Progenitor cell of endocrine pancreas (in vitro differentiated cells): Measurements from ENCODE around the gene MLXIPL. TPM values are rescaled to one million over a fixed set of nuclear protein-coding genes. Genes with fewer than 3 reads are reported as not detected.
"Not testable (repeated sequence)": the region's sequence is repeated elsewhere in the genome, so short reads cannot be mapped to it uniquely, and the experiment has no call there.

Experiments used
- DNase-seq: peaks from one replicate; pipeline ENCODE4 v3.0.0; 2021; ENCODE audit warnings: low spot score; ENCODE audit not compliant: unreplicated experiment
- H3K27ac Mint-ChIP-seq: 2 replicates; pipeline ENCODE4 v1.8.0; 2021; ENCODE audit warnings: mild to moderate bottlenecking, moderate library complexity, mixed read lengths
- H3K27me3 Mint-ChIP-seq: 2 replicates; pipeline ENCODE4 v1.8.0; 2021; ENCODE audit warnings: mixed read lengths
- H3K36me3 Mint-ChIP-seq: 2 replicates; pipeline ENCODE4 v1.8.0; 2022; ENCODE audit warnings: mixed read lengths; ENCODE audit not compliant: insufficient read depth
- H3K4me1 Mint-ChIP-seq: 2 replicates; pipeline ENCODE4 v1.8.0; 2021; ENCODE audit warnings: low read depth, mixed read lengths
- H3K4me3 Mint-ChIP-seq: 2 replicates; pipeline ENCODE4 v1.8.0; 2021; ENCODE audit warnings: low read depth, mild to moderate bottlenecking, moderate library complexity, mixed read lengths
- H3K9me3 Mint-ChIP-seq: 2 replicates; pipeline ENCODE4 v1.8.0; 2021; ENCODE audit warnings: low read depth, mixed read lengths
- CTCF ChIP-seq: fragments of 200-600 bp; sonication (generic); IDR thresholded peaks from one replicate; pipeline ENCODE4 v1.5.0; 2021; ENCODE audit warnings: antibody characterized with exemption, mild to moderate bottlenecking; ENCODE audit not compliant: unreplicated experiment
- total RNA-seq: library from RNA; stranded (reverse); gene quantifications from 2 replicates; pipeline ENCODE4 v1.2.1, GENCODE V29; 2021

Gene MLXIPL
- total RNA-seq, 1 donor from 2014 or later = 48.6 TPM

- peaks cover 27% of the 10 kb centered on the region for H3K27me3 Mint-ChIP-seq
- no peak overlapping the region for H3K27ac Mint-ChIP-seq
- H3K36me3 Mint-ChIP-seq = no peaks in the 10 kb centered on the region
- peaks cover 6% of the 10 kb centered on the region for H3K4me1 Mint-ChIP-seq
- no peak for DNase-seq
- H3K9me3 Mint-ChIP-seq = no peaks in the 10 kb centered on the region
- H3K4me3 Mint-ChIP-seq = peak overlapping the region; percentile 67
- TF ChIP-seq CTCF = no peak
These were observed 1.2 kb downstream of the MLXIPL start for GRCh38 chr7:73622909-73623797.

- no peak for TF ChIP-seq CTCF
- Mint-ChIP-seq H3K9me3 (no peaks in the 10 kb centered on the region), H3K27me3 (peaks cover 21% of the 10 kb centered on the region), H3K36me3 (no peaks in the 10 kb centered on the region), H3K4me1 (peaks cover 6% of the 10 kb centered on the region), H3K4me3 (peak overlapping the region; percentile 67), H3K27ac (no peak overlapping the region)
- DNase-seq = no peak
These were observed 1.8 kb downstream of the MLXIPL start for GRCh38 chr7:73622527-73622908.

- no peak for TF ChIP-seq CTCF
- peaks cover 19% of the 10 kb centered on the region for H3K27me3 Mint-ChIP-seq
These were observed 2.9 kb downstream of the MLXIPL start for GRCh38 chr7:73621168-73622063.

GRCh38 chr7:73619394-73619793, 4.9 kb downstream of the MLXIPL start:
- H3K4me1 Mint-ChIP-seq, H3K4me3 Mint-ChIP-seq, H3K36me3 Mint-ChIP-seq, DNase-seq, H3K9me3 Mint-ChIP-seq: not testable (repeated sequence)
- Mint-ChIP-seq H3K27ac (peak overlapping the region; percentile 79), H3K27me3 (peaks cover 17% of the 10 kb centered on the region)

More at GRCh38 chr7:73621168-73622063, 2.9 kb downstream of the MLXIPL start:
- Mint-ChIP-seq H3K27ac (no peak overlapping the region), H3K9me3 (no peaks in the 10 kb centered on the region), H3K36me3 (no peaks in the 10 kb centered on the region), H3K4me3 (no peak overlapping the region), H3K4me1 (peaks cover 6% of the 10 kb centered on the region)
- DNase-seq = no peak

GRCh38 chr7:73618538-73618937, 5.8 kb downstream of the MLXIPL start:
- Mint-ChIP-seq H3K9me3 (no peaks in the 10 kb centered on the region), H3K4me1 (peaks cover 5% of the 10 kb centered on the region), H3K27ac (peak overlapping the region; percentile 82), H3K4me3 (no peak overlapping the region), H3K36me3 (no peaks in the 10 kb centered on the region), H3K27me3 (peaks cover 16% of the 10 kb centered on the region)
- DNase-seq = no peak
- no peak for TF ChIP-seq CTCF

- not testable (repeated sequence) for H3K4me3 Mint-ChIP-seq, H3K36me3 Mint-ChIP-seq, H3K9me3 Mint-ChIP-seq, H3K27ac Mint-ChIP-seq, H3K27me3 Mint-ChIP-seq, DNase-seq, H3K4me1 Mint-ChIP-seq
These were observed 6.8 kb downstream of the MLXIPL start for GRCh38 chr7:73617520-73617919.
